ENCODE data around the gene ASTN2.

DNA sequence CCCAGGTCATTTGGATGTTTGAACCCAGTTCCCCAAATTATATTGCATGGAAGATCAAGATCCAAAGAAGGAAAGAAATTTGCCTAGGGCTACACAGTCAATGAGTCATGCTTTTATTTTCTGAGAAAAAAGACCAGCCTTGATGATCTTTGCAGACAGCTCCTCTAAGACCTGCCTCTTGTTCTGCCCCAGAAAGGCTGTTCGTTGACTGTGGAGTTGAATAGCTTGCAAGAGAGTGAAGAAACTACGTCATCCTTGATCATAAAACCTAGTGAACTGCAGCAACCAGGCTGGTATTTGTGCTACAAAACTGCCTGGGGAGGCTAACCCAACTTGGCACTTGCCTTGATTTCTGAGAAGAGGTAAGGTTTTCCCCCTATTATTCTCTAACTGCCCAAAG, 997.4 kb downstream of the ASTN2 start:
- TF ChIP-seq EZH2phosphoT487 (IDR thresholded peaks at IDR 0.05; ENCODE audit: low read length) (no peak), EZH2 (optimal IDR thresholded peaks at IDR 0.05; ENCODE audit: low read depth, low read length) (no peak)
- TF ChIP-seq, protein P1, sequence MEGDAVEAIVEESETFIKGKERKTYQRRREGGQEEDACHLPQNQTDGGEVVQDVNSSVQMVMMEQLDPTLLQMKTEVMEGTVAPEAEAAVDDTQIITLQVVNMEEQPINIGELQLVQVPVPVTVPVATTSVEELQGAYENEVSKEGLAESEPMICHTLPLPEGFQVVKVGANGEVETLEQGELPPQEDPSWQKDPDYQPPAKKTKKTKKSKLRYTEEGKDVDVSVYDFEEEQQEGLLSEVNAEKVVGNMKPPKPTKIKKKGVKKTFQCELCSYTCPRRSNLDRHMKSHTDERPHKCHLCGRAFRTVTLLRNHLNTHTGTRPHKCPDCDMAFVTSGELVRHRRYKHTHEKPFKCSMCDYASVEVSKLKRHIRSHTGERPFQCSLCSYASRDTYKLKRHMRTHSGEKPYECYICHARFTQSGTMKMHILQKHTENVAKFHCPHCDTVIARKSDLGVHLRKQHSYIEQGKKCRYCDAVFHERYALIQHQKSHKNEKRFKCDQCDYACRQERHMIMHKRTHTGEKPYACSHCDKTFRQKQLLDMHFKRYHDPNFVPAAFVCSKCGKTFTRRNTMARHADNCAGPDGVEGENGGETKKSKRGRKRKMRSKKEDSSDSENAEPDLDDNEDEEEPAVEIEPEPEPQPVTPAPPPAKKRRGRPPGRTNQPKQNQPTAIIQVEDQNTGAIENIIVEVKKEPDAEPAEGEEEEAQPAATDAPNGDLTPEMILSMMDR (IDR thresholded peaks at IDR 0.05; ENCODE audit: low read length), result no peak

All from MM.1S (cell line).